HepG2 (cell line): Measurements from ENCODE around the gene CRAT. TPM values are rescaled to one million over a fixed set of nuclear protein-coding genes. Genes with fewer than 3 reads are reported as not detected.

Experiments used
- ATF2 ChIP-seq: sonication (generic); formaldehyde crosslinking; IDR thresholded peaks from 2 replicates; pipeline ENCODE4 v1.4.0; 2020; ENCODE audit warnings: missing genetic modification reagents
- BRF2 ChIP-seq: sonication (generic); formaldehyde crosslinking; IDR thresholded peaks from 2 replicates; pipeline ENCODE4 v1.8.1; 2022; ENCODE audit warnings: mild to moderate bottlenecking, missing genetic modification reagents
- ETV6 ChIP-seq: sonication (generic); formaldehyde crosslinking; conservative IDR thresholded peaks from 2 replicates; pipeline ENCODE4 v1.4.0; 2020; ENCODE audit warnings: missing genetic modification reagents
- MEIS1 ChIP-seq: sonication (generic); formaldehyde crosslinking; IDR thresholded peaks from 2 replicates; pipeline ENCODE4 v1.9.0; 2021; ENCODE audit warnings: mild to moderate bottlenecking, missing genetic modification reagents, moderate library complexity, borderline replicate concordance
- MIXL1 ChIP-seq: IDR thresholded peaks from 2 replicates; pipeline ENCODE4 v1.6.1; 2016
- MLXIP ChIP-seq: sonication (generic); formaldehyde crosslinking; IDR thresholded peaks from 2 replicates; pipeline ENCODE4 v1.9.0; 2021; ENCODE audit warnings: missing genetic modification reagents, borderline replicate concordance
- PLSCR1 ChIP-seq: sonication (generic); formaldehyde crosslinking; IDR thresholded peaks from 2 replicates; pipeline ENCODE4 v1.5.0; 2020; ENCODE audit warnings: missing genetic modification reagents, mild to moderate bottlenecking, borderline replicate concordance
- STAG1 ChIP-seq: sonication (generic); formaldehyde crosslinking; IDR thresholded peaks from 2 replicates; pipeline ENCODE4 v1.4.0; 2020; ENCODE audit warnings: missing genetic modification reagents
- U2AF1 ChIP-seq: fragments of 200-400 bp; formaldehyde crosslinking; optimal IDR thresholded peaks from 2 replicates; pipeline ENCODE3; 2017; ENCODE audit warnings: mild to moderate bottlenecking, low read depth, low read length
- ZBTB25 ChIP-seq: IDR thresholded peaks from 2 replicates; pipeline ENCODE4 v1.6.1; 2018; ENCODE audit warnings: missing genetic modification reagents
- ZFP36L1 ChIP-seq: sonication (generic); formaldehyde crosslinking; IDR thresholded peaks from 2 replicates; pipeline ENCODE4 v1.8.0; 2022; ENCODE audit warnings: mild to moderate bottlenecking, missing genetic modification reagents, moderate library complexity
- ZFX ChIP-seq: sonication (generic); formaldehyde crosslinking; IDR thresholded peaks from 2 replicates; pipeline ENCODE4 v1.4.0; 2020; ENCODE audit warnings: mild to moderate bottlenecking, low read depth, missing genetic modification reagents, moderate library complexity
- ZNF142 ChIP-seq: sonication (generic); formaldehyde crosslinking; IDR thresholded peaks from 2 replicates; pipeline ENCODE4 v1.4.0; 2020; ENCODE audit warnings: missing genetic modification reagents
- ZNF432 ChIP-seq: sonication (generic); formaldehyde crosslinking; IDR thresholded peaks from 2 replicates; pipeline ENCODE4 v1.5.0; 2020; ENCODE audit warnings: missing genetic modification reagents, mild to moderate bottlenecking, borderline replicate concordance
- polyA plus RNA-seq, 8 experiments: library from polyadenylated mRNA; depleted of rRNA in 3 of 8; stranded (reverse) in 7 of 8; unstranded in 1 of 8; fragments of >200 nt; fragmentation: Illumina TruSeq in 4 of 8; extraction: Trizol in 4 of 8; gene quantifications; 2 replicates each; pipeline versions ENCODE4 v1.2.1 to v1.2.3, GENCODE V29; 2011 to 2016; ENCODE audit warnings: low read depth in 4 of 8, missing spikeins in 1 of 8, mixed read lengths in 1 of 8; ENCODE audit not compliant: insufficient read depth in 1 of 8
- total RNA-seq, 5 experiments: library from RNA; depleted of rRNA; stranded (reverse); fragments of >200 nt; fragmentation: Illumina TruSeq; extraction: Trizol; gene quantifications; 2 replicates each; pipeline ENCODE4 v1.2.3, GENCODE V29; 2016; ENCODE audit warnings: low read depth in 1 of 5

Gene CRAT
- total and polyA plus RNA-seq, 2 of the 13 experiments (the other 11 are each of a cell fraction or from before 2014, with no cell fraction given) = 26.1 to 26.6 TPM

- 0 out of 2 replicates have a peak, but pooled peaks have one; percentile 23 for TF ChIP-seq MEIS1 (CRISPR knock-in tag)
- TF ChIP-seq PLSCR1 (CRISPR knock-in tag) = no peak
- TF ChIP-seq ZNF142 (CRISPR knock-in tag) = peak; percentile 4; the same call in 1 of the 2 replicates
- no peak for TF ChIP-seq ZFP36L1 (CRISPR knock-in tag)
- TF ChIP-seq STAG1 (CRISPR knock-in tag) = peak; percentile 11; the same call in 1 of the 2 replicates
- TF ChIP-seq BRF2 (CRISPR knock-in tag) = no peak
- TF ChIP-seq MIXL1 (CRISPR knock-in tag) = no peak
- TF ChIP-seq ATF2 = no peak; the same call in 1 of the 2 replicates
- TF ChIP-seq ZBTB25 (CRISPR knock-in tag) = peak; percentile 89; the same call in 1 of the 2 replicates
- TF ChIP-seq MLXIP (CRISPR knock-in tag) = no peak
- no peak for TF ChIP-seq U2AF1
- peak; percentile 38; the same call in 1 of the 2 replicates for TF ChIP-seq ETV6 (CRISPR knock-in tag)
- no peak for TF ChIP-seq ZNF432 (CRISPR knock-in tag)
- TF ChIP-seq ZFX (CRISPR knock-in tag) = peak; percentile 93
Observed at GRCh38 chr9:129109952-129110739, 447 bp downstream of the CRAT start (continued).
